Left lobe of liver (tissue), 2 donors: ENCODE data around the gene MALL. TPM values are rescaled to one million over a fixed set of nuclear protein-coding genes. Genes with fewer than 3 reads are reported as not detected.
"Not testable (repeated sequence)": the region's sequence is repeated elsewhere in the genome, so short reads cannot be mapped to it uniquely, and the experiment has no call there.

Experiments used
- ATAC-seq: fragments of 200-7000 bp; cut with Tn5 transposase; one replicate; pipeline ENCODE4 v1.9.1; 2020; ENCODE audit warnings: mild to moderate bottlenecking, moderate library complexity
- DNase-seq: peaks from one replicate; pipeline ENCODE4 v3.0.0-alpha.2; 2020; ENCODE audit warnings: low spot score
- total RNA-seq: library from RNA; stranded (reverse); gene quantifications from one replicate; pipeline ENCODE4 v1.2.1, GENCODE V29; 2021
- donor health status: DM: no; HTN: no; CAD: no; lungs with moderate emphysema.
- donor health status: DM: no; HTN: yes; CAD: no.

Gene MALL
- total RNA-seq, 1 donor from 2014 or later, result 1.6 TPM

DNA sequence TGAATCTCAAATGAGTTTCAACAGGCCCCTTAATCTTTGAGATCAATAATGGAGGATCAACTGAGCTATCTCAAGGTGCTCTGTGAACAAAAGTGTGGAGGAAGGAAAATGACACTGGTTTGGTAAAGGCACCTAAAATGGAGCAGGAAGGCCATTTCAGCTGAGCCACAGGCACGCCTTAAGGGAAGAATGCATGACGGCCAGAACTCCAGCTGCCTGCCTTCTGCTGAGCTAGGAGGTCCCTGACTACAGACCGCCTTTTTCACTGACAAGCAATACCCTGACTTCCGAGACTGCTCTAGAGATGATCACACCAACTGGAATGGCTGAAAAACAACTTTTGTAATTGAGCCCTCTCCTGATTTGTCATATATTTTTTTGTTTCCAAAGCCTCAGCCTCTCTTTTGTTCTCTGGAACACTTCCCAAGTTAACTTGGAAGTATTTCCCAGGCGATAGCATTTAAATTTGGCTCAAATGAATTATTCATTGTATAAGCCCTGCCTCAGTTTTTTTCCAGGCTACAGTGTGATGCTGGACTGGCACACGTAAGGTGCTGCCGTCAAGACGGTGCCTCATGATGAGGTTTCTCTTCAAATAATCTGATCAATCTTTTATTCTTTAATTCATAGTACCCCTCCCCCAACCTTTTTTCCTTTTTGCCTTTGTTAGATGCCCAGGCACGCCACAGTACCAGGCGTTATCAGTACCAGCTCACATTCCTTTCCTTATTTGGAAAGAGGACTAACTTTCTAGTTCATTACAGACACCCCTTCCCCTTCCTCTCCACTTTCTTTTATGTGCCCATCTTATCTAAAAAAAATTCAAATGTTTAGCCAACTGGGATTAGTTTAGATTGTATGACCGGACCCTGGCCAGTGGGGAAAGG, 60.9 kb downstream of the MALL start:
- ATAC-seq, result peak; percentile 56

GRCh38 chr2:110053688-110054087, 61.9 kb downstream of the MALL start:
- not testable (repeated sequence) for ATAC-seq, DNase-seq

More for the DNA sequence above, 60.9 kb downstream of the MALL start:
- peak; percentile 32 for DNase-seq

- ATAC-seq, DNase-seq: not testable (repeated sequence)
Observed at GRCh38 chr2:110052166-110052565, 63.5 kb downstream of the MALL start.

GRCh38 chr2:110050222-110050621, 65.4 kb downstream of the MALL start:
- ATAC-seq, DNase-seq: not testable (repeated sequence)

GRCh38 chr2:110049769-110050168, 65.9 kb downstream of the MALL start:
- DNase-seq, ATAC-seq: not testable (repeated sequence)

GRCh38 chr2:110048255-110049197, 67.1 kb downstream of the MALL start:
- DNase-seq, result peak; percentile 29
- not testable (repeated sequence) for ATAC-seq

- DNase-seq, ATAC-seq: not testable (repeated sequence)
Observed at GRCh38 chr2:110047225-110047624, 68.4 kb downstream of the MALL start.

- not testable (repeated sequence) for DNase-seq, ATAC-seq
Observed at GRCh38 chr2:110041941-110042660, 73.5 kb downstream of the MALL start.

- not testable (repeated sequence) for DNase-seq, ATAC-seq
Observed at GRCh38 chr2:110037336-110037735, 78.3 kb downstream of the MALL start.

DNA sequence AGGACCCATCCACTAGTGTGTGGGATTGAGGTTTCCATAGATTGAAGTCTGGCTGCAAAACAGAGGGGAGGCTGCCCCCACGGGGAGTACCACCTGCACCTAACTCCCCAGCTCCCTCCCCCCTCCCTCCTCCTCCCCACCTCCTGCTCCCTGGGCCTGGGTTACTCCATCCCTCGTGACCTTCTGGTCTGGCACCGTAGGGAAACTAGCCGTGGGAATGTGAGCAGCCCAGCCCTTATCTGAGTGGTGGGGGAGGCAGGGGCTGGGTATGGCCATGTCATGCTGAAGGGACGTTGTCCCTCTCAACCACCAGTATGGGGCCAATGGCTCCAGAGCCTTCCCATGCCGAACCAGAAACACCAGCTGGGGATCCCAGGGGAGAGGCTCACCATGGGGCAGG, 80.2 kb downstream of the MALL start:
- not testable (repeated sequence) for DNase-seq, ATAC-seq

- ATAC-seq, DNase-seq: not testable (repeated sequence)
Observed at GRCh38 chr2:110034935-110035334, 80.7 kb downstream of the MALL start.

Other genes starting within 250 kb of the MALL start
- gene LIMS3, start 217.1 kb downstream of the MALL start, total RNA-seq, result not detected
- gene NPHP1, start 89.2 kb upstream of the MALL start, total RNA-seq, result 0.15 TPM
- 40.8 TPM for gene MTLN, start 96.7 kb upstream of the MALL start, total RNA-seq